DND-41 (cell line): Measurements from ENCODE around the gene OSBPL3.

Experiments used
- CTCF ChIP-seq: IDR thresholded peaks from 2 replicates; pipeline ENCODE4 v1.5.1; 2012; ENCODE audit warnings: borderline replicate concordance, low read length, moderate library complexity, mild to moderate bottlenecking; ENCODE audit not compliant: poor library complexity, severe bottlenecking; ENCODE audit errors: extremely low read depth
- EZH2 ChIP-seq: IDR thresholded peaks from 3 replicates; pipeline ENCODE4 v1.6.1; 2012; ENCODE audit warnings: borderline replicate concordance, low read depth, mild to moderate bottlenecking, moderate library complexity, low read length, inconsistent platforms; ENCODE audit not compliant: severe bottlenecking

- TF ChIP-seq CTCF (no peak), EZH2 (no peak)
These were observed 48.1 kb downstream of the OSBPL3 start for GRCh38 chr7:24931844-24932243.
